Esophagus squamous epithelium (tissue), 5 donors: ENCODE measurements around the gene MISFA. TPM values are rescaled to one million over a fixed set of nuclear protein-coding genes. Genes with fewer than 3 reads are reported as not detected.
"Not testable (repeated sequence)": the region's sequence is repeated elsewhere in the genome, so short reads cannot be mapped to it uniquely, and the experiment has no call there.

Source experiments
- DNase-seq: peaks from one replicate; lab custom pipeline; 2025; lab: John Stamatoyannopoulos, UW
- H3K27ac ChIP-seq, 4 donors: fragments of 200-600 bp; sonication (generic); one replicate each; pipeline ENCODE4 v1.5.1; 2016 to 2019; ENCODE audit warnings: mild to moderate bottlenecking in 1 of 4
- H3K27me3 ChIP-seq, 4 donors: fragments of 200-600 bp; sonication (generic); 1 replicate in 3 of 4; 2 replicates in 1 of 4; pipeline versions ENCODE4 v1.5.1 to v1.6.0; 2017 to 2021; ENCODE audit warnings: antibody characterized with exemption in 1 of 4
- H3K36me3 ChIP-seq, 3 donors: fragments of 200-600 bp; sonication (generic); one replicate each; pipeline ENCODE4 v1.5.1; 2016 to 2019
- H3K4me1 ChIP-seq, 3 donors: fragments of 200-600 bp; sonication (generic); one replicate each; pipeline ENCODE4 v1.5.1; 2017 to 2019
- H3K4me3 ChIP-seq, 4 donors: fragments of 200-600 bp; sonication (generic); 1 replicate in 3 of 4; 2 replicates in 1 of 4; pipeline ENCODE4 v1.5.1; 2016 to 2019; ENCODE audit warnings: mild to moderate bottlenecking in 2 of 4, moderate library complexity in 1 of 4
- H3K9me3 ChIP-seq, 3 donors: fragments of 200-600 bp; sonication (generic); one replicate each; pipeline ENCODE4 v1.5.1; 2016 to 2019
- CTCF ChIP-seq, 6 experiments: fragments of 450-650 bp in 4 of 6; fragments of 200-600 bp in 2 of 6; sonication (generic) in 2 of 6; IDR thresholded peaks; one replicate each; pipeline ENCODE4 v1.5.1; 2016 to 2019; ENCODE audit warnings: antibody characterized with exemption in 6 of 6, mild to moderate bottlenecking in 4 of 6, moderate library complexity in 4 of 6
- POLR2A ChIP-seq, 4 donors: fragments of 450-650 bp; IDR thresholded peaks; one replicate each; pipeline ENCODE4 v1.6.1; 2017; ENCODE audit warnings: antibody characterized with exemption in 4 of 4, mild to moderate bottlenecking in 4 of 4, moderate library complexity in 3 of 4
- WGBS, 2 donors: methylation state at CpG; one replicate each; pipeline ENCODE4 v1.1.5; 2018; 5-methylcytosine and 5-hydroxymethylcytosine counted together
- intact Hi-C: fragments of 100-400 bp; cut with DNase I; formaldehyde crosslinking; loops from one replicate; pipeline ENCODE4 v1.15.0; 2022
- total RNA-seq, 4 donors: library from RNA; depleted of rRNA; stranded (reverse); fragments of >200 nt; gene quantifications; one replicate each; pipeline ENCODE4 v1.1.0, GENCODE V29; 2016
- donor health status: DM: yes; HTN: yes; CAD: no.

Gene MISFA
- total RNA-seq, 4 donors from 2014 or later = 1.4 to 2.5 TPM; not detected in 2

GRCh38 chr11:18633256-18634139 is 33.9 kb downstream of the MISFA start:
- Histone ChIP-seq H3K4me3 (peak overlapping the region; percentile 76 to 93 (median 83)), H3K4me1 (peaks cover 4 to 34% (median 14%) of the 10 kb centered on the region in 3 donors), H3K27me3 (no peaks in the 10 kb centered on the region), H3K9me3 (no peaks in the 10 kb centered on the region), H3K36me3 (no peaks in the 10 kb centered on the region), H3K27ac (peak overlapping the region; percentile 93 to 98 (median 94))
- no peak for DNase-seq
- no peak for TF ChIP-seq POLR2A (IDR thresholded peaks at IDR 0.05)
- TF ChIP-seq CTCF (IDR thresholded peaks at IDR 0.05) = no peak
- intact Hi-C loops = no loop called here
- WGBS, 2 donors = 10 to 21% methylated on average over 14 to 28 of the region's 31 CpGs

GRCh38 chr11:18634140-18635032 is 34.8 kb downstream of the MISFA start, which contains the start of gene SPTY2D1:
TSS of gene SPTY2D1 (minus strand) at chr11:18634342. CDS start at chr11:18634257, 85 bp downstream.
- no peaks in the 10 kb centered on the region for H3K27me3 ChIP-seq
- H3K36me3 ChIP-seq = no peaks in the 10 kb centered on the region
- H3K27ac ChIP-seq = peak within 1 kb of the TSS; percentile 93 to 98 (median 94)
- TF ChIP-seq CTCF (IDR thresholded peaks at IDR 0.05) = peak in 4 of 6 experiments; percentile 10 to 29 (median 21)
- peak in 3 of 4 donors; percentile 69 to 92 (median 86) for TF ChIP-seq POLR2A (IDR thresholded peaks at IDR 0.05)
- DNase-seq = peak; percentile 95
- H3K4me1 ChIP-seq = peaks cover 4 to 33% (median 14%) of the 10 kb centered on the region in 3 donors
- 1% methylated on average over 19 to 53 of the region's 60 CpGs for WGBS, 2 donors
- peak within 1 kb of the TSS; percentile 76 to 93 (median 83) for H3K4me3 ChIP-seq
- H3K9me3 ChIP-seq = no peaks in the 10 kb centered on the region
- intact Hi-C loops = no loop called here

GRCh38 chr11:18641677-18642076 is 42.1 kb downstream of the MISFA start:
- no peak overlapping the region for H3K4me3 ChIP-seq
- TF ChIP-seq POLR2A (IDR thresholded peaks at IDR 0.05) (no peak), CTCF (IDR thresholded peaks at IDR 0.05) (no peak)
- WGBS, 2 donors = 27 to 31% methylated on average over 1 of the region's 1 CpG
- H3K27ac ChIP-seq = no peak overlapping the region
- no peaks in the 10 kb centered on the region for H3K9me3 ChIP-seq
- intact Hi-C loops = no loop called here
- H3K36me3 ChIP-seq = no peaks in the 10 kb centered on the region
- no peak for DNase-seq
- H3K4me1 ChIP-seq = no peaks in the 10 kb centered on the region
- H3K27me3 ChIP-seq = peaks cover 0 to 10% (median 0%) of the 10 kb centered on the region in 4 donors

- WGBS, 2 donors = 58 to 70% methylated on average over 3 to 4 of the region's 4 CpGs
- H3K4me3 ChIP-seq, H3K36me3 ChIP-seq, H3K27me3 ChIP-seq, H3K27ac ChIP-seq, intact Hi-C loops, DNase-seq, H3K4me1 ChIP-seq, H3K9me3 ChIP-seq: not testable (repeated sequence)
These were observed 43.4 kb downstream of the MISFA start for GRCh38 chr11:18643034-18643433.

- WGBS, 2 donors = 61 to 79% methylated on average over 4 of the region's 4 CpGs
- no peaks in the 10 kb centered on the region for H3K4me1 ChIP-seq
- no peaks in the 10 kb centered on the region for H3K9me3 ChIP-seq
- no peak overlapping the region for H3K27ac ChIP-seq
- H3K27me3 ChIP-seq = no peaks in the 10 kb centered on the region
- TF ChIP-seq POLR2A (IDR thresholded peaks at IDR 0.05) = no peak
- no peak for TF ChIP-seq CTCF (IDR thresholded peaks at IDR 0.05)
- intact Hi-C loops = no loop called here
- no peaks in the 10 kb centered on the region for H3K36me3 ChIP-seq
- no peak for DNase-seq
- H3K4me3 ChIP-seq = no peak overlapping the region
These were observed 50.8 kb downstream of the MISFA start for GRCh38 chr11:18650353-18650752.
